Smooth muscle cell of the coronary artery (primary cell): ENCODE measurements around the gene SPOP. TPM values are rescaled to one million over a fixed set of nuclear protein-coding genes. Genes with fewer than 3 reads are reported as not detected.

ENCODE experiments used
- total RNA-seq: library from RNA; depleted of rRNA; stranded (reverse); fragments of >200 nt; gene quantifications from 2 replicates; pipeline ENCODE4 v1.2.3, GENCODE V29; 2014; ENCODE audit warnings: low replicate concordance

SPOP gene
- 99.2 and 104 TPM in 2 replicates for total RNA-seq

DNA sequence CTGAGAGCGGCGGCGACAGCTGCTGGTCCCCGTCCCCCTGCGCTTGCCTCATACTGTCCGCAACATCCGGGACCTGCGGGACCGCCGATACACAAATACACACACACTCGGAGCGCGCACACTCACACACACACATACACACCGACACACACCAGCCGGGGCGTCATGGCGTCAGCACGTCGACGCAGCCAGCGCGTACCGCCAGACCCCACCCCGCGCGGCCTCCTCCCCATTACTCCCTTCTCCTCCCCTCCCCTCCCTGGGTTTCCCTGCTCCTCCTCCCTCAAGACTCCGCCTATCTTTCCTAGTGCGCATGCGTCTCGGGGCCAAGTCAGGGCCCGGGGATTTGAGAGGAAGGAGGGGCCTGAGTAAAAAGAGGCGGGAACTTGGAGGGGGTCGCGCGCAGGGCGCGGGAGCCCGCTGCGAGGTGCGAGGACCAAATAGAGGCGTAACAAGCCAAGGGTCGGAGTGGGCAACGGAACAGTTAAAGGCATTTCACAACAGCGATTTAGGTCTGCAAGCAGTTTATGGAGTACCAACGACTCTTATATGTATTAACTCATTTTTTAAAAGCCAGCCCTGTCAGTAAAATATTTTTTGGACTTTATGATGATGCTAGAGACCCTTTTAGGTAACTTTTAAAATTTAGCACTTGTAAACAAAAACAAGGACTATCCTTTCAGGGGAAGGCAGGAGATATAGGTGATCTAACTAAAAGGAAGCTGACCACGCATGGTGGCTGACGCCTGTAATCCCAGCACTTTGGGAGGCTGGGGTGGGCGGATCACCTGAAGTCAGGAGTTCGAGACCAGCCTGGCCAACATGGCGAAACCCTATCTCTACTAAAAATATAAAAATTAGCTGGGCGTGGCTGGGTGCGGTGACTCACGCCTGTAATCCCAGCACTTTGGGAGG, at the start of gene SPOP:
SPOP (minus strand) TSS at position 165 of the 915 bp plus-strand sequence. CDS start 55,287 bp downstream, outside the sequence.

DNA sequence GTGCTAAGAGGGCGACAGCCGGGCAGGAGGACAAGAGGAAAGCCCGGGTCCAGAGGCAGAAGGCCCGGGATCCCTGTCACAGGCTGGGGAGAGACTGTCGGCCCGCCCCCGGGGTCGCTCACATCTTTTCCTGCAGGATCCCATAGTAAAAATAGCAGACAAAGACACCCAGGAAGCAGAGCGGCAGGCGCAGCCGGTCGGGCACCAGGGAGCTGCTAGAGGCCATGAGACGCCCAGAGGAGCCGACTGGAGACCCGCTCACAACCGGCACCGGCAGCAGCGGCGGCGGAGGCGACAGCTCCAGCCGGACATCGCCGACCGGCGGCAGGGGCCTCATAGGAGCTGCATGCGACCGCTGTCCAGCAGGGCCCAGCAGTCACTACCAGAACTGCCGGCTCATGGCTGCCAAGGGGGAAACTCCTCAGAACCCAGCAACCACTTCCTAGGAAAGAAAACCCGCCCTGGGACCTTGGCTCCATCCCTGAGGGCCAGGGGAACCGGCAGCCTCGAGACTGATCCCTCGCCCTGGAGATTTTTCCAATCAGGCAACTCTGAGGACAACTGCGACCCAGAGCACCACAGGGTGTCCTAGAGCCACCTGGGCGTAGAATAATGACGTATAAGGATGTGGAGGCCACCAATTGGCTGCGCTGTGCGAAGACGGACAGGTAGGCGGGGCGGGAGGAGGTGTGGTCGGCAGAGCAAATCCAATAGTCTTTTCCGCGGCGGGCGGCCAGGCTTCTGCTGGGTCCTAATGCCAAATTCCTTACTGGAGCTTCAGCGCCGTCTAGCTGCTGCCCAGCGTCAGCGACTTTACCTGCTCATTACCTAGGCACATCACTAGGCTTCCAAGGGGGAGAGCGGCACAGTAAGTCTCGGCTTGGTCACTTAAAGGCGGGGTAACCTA, 30.0 kb upstream of the SPOP start, which contains the start of gene SLC35B1:
SLC35B1 (minus strand) TSS at position 357 of the 907 bp plus-strand sequence; CDS start at position 226, 131 bp downstream.

DNA sequence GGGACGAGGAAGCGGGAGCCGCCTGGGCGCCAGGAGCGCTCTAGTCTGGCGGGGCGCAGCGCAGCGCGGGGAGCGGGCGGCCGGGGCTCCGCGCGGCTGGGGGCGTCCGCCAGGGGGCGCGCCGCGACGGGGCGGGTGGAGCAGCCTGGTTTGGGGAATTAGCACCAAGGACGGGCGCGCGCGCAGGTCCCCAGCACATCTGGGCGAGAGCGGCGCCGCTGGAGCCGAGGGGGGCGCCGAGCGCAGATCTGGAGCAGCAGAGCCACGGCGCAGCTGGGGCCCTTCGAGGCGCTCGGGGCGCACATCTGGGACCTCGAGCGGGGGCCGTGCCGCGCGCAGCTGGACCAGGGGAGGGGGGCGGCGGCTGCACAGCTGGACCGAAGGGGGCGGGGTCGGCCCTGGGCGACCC, 102.2 kb downstream of the SPOP start, which contains the start of gene NXPH3:
NXPH3 (plus strand) TSS at position 193 of the 409 bp plus-strand sequence. CDS start 349 bp downstream, outside the sequence.

Other genes with a start within 250 kb of the SPOP start
- 0.60 and 1.5 TPM in 2 replicates for gene NGFR, start 182.8 kb downstream of the SPOP start, total RNA-seq
- 1.4 and 1.5 TPM in 2 replicates for gene NXPH3, start 102.2 kb downstream of the SPOP start, total RNA-seq
- gene SLC35B1, start 29.9 kb upstream of the SPOP start, total RNA-seq, result 38.5 and 52.2 TPM in 2 replicates
- 2.1 TPM in 2 replicates for gene FAM117A, start 86.0 kb upstream of the SPOP start, total RNA-seq
- gene KAT7, start 110.6 kb upstream of the SPOP start, total RNA-seq, result 15.1 and 21.4 TPM in 2 replicates
- not detected in 2 replicates for gene TAC4, start 170.0 kb upstream of the SPOP start, total RNA-seq